GM12878 (cell line): ENCODE measurements around the gene CLNS1A. TPM values are rescaled to one million over a fixed set of nuclear protein-coding genes. Genes with fewer than 3 reads are reported as not detected.

Experiments used
- ATAC-seq: fragments of 200-7000 bp; cut with Tn5 transposase; 3 replicates; pipeline ENCODE4 v1.9.1; 2020; ENCODE audit warnings: mild to moderate bottlenecking, moderate library complexity
- BruUV-seq: library from RNA; stranded (reverse); fragments of 400-500 nt; replicated peaks from 2 replicates; lab custom pipeline; 2021; lab: Mats Ljungman, UMichigan
- CTCF ChIA-PET: fragments of 300-600 bp; sonication (Branson Sonifier 250); formaldehyde crosslinking; extraction: SDS; loops from one replicate; lab custom pipeline; 2021; ENCODE audit warnings: inconsistent platforms; lab: Yijun Ruan, JAX
- POLR2A ChIA-PET: fragments of 350-600 bp; formaldehyde crosslinking; extraction: SDS; loops from one replicate; lab custom pipeline; 2021; ENCODE audit warnings: inconsistent platforms; lab: Charles Lee
- RAD21 ChIA-PET: fragments of 300-600 bp; sonication (Branson Sonifier 250); formaldehyde crosslinking; loops from one replicate; lab custom pipeline; 2023; ENCODE audit warnings: antibody characterized with exemption; ENCODE audit not compliant: unreplicated experiment; lab: Charles Lee
- SMC1A ChIA-PET: fragments of 300-600 bp; sonication (Branson Sonifier 250); formaldehyde crosslinking; loops from one replicate; lab custom pipeline; 2023; ENCODE audit not compliant: unreplicated experiment, uncharacterized antibody; lab: Charles Lee
- DNase-seq: peaks from one replicate; pipeline ENCODE4 v3.0.0-alpha.2; 2011; ENCODE audit warnings: low read depth, low spot score
- FAIRE-seq: peaks from 3 replicates; lab custom pipeline; 2011; peaks lifted over from hg19 to GRCh38; lab: Jason Lieb, UNC
- H2AFZ ChIP-seq: 2 replicates; pipeline ENCODE4 v1.6.0; 2011; ENCODE audit warnings: low read depth, low read length, control low read depth; ENCODE audit not compliant: control insufficient read depth
- H3K27ac ChIP-seq: 2 replicates; pipeline ENCODE4 v1.5.1; 2011; ENCODE audit warnings: control low read depth; ENCODE audit not compliant: control insufficient read depth, insufficient read depth
- H3K27me3 ChIP-seq, 2 experiments: replicated peaks in 1 of 2; 2 replicates each; pipeline versions ENCODE4 v1.6.0 to v1.6.1; 2011; ENCODE audit warnings: low read length in 1 of 2; ENCODE audit not compliant: control insufficient read depth in 2 of 2, insufficient read depth in 2 of 2
- H3K36me3 ChIP-seq, 2 experiments: 2 replicates each; pipeline ENCODE4 v1.5.1; 2011; ENCODE audit warnings: low read length in 1 of 2; ENCODE audit not compliant: control insufficient read depth in 2 of 2, insufficient read depth in 2 of 2
- H3K4me1 ChIP-seq: 2 replicates; pipeline ENCODE4 v1.6.1; 2011; ENCODE audit warnings: mild to moderate bottlenecking, low read length, moderate library complexity, mixed read lengths; ENCODE audit not compliant: control insufficient read depth, insufficient read depth
- H3K4me2 ChIP-seq: 2 replicates; pipeline ENCODE4 v1.6.0; 2011; ENCODE audit warnings: control low read depth; ENCODE audit not compliant: control insufficient read depth, insufficient read depth
- H3K4me3 ChIP-seq: fragments of 200-600 bp; sonication (generic); 2 replicates; pipeline ENCODE4 v1.5.1; 2016
- H3K79me2 ChIP-seq: 2 replicates; pipeline ENCODE4 v1.6.0; 2011; ENCODE audit warnings: low read length; ENCODE audit not compliant: control insufficient read depth, insufficient read depth
- H3K9ac ChIP-seq: 2 replicates; pipeline ENCODE4 v1.8.0; 2011; ENCODE audit warnings: low read length, control low read depth, mixed read lengths; ENCODE audit not compliant: control insufficient read depth, insufficient read depth
- H3K9me3 ChIP-seq: replicated peaks from 3 replicates; pipeline ENCODE4 v1.5.1; 2011; ENCODE audit warnings: mild to moderate bottlenecking, low read length; ENCODE audit not compliant: control insufficient read depth, insufficient read depth
- H4K20me1 ChIP-seq: 2 replicates; pipeline ENCODE4 v1.6.0; 2011; ENCODE audit not compliant: control insufficient read depth, insufficient read depth
- ATF7 ChIP-seq: fragments of 450-650 bp; IDR thresholded peaks from 2 replicates; pipeline ENCODE4 v1.6.1; 2016; ENCODE audit warnings: low read depth, mild to moderate bottlenecking
- BMI1 ChIP-seq: fragments of 450-650 bp; IDR thresholded peaks from 2 replicates; pipeline ENCODE4 v1.6.1; 2016; ENCODE audit warnings: mild to moderate bottlenecking, moderate library complexity, borderline replicate concordance
- HDAC2 ChIP-seq: fragments of 200-600 bp; sonication (generic); IDR thresholded peaks from 2 replicates; pipeline ENCODE4 v1.6.1; 2017
- MTA3 ChIP-seq: IDR thresholded peaks from 2 replicates; pipeline ENCODE4 v1.6.1; 2012; ENCODE audit warnings: low read length, inconsistent platforms, borderline replicate concordance
- RAD51 ChIP-seq: fragments of 450-650 bp; IDR thresholded peaks from 2 replicates; pipeline ENCODE4 v1.6.1; 2016; ENCODE audit warnings: moderate library complexity, mild to moderate bottlenecking, inconsistent platforms
- SP1 ChIP-seq: IDR thresholded peaks from one replicate; pipeline ENCODE4 v1.6.1; 2011; ENCODE audit warnings: low read depth, low read length
- STAT3 ChIP-seq: IDR thresholded peaks from 2 replicates; pipeline ENCODE4 v1.6.1; 2011; ENCODE audit warnings: low read depth, low read length, improper control_type of control experiment
- SUPT20H ChIP-seq: IDR thresholded peaks from 2 replicates; pipeline ENCODE4 v1.6.1; 2011; ENCODE audit warnings: low read depth, mild to moderate bottlenecking, low read length, moderate library complexity, borderline replicate concordance; ENCODE audit not compliant: control insufficient read depth
- TCF3 ChIP-seq: IDR thresholded peaks from 2 replicates; pipeline ENCODE4 v1.6.1; 2012; ENCODE audit warnings: low read depth, mild to moderate bottlenecking, low read length, borderline replicate concordance; ENCODE audit not compliant: insufficient read depth
- ZSCAN29 ChIP-seq: fragments of 450-650 bp; IDR thresholded peaks from 2 replicates; pipeline ENCODE4 v1.6.1; 2017; ENCODE audit warnings: mild to moderate bottlenecking, moderate library complexity
- WGBS: methylation state at CpG from one replicate; pipeline ENCODE4 v1.1.6; 2016; ENCODE audit warnings: low lambda C conversion rate; ENCODE audit not compliant: insufficient replicate concordance, insufficient coverage; ENCODE audit errors: missing lambda C conversion rate; 5-methylcytosine and 5-hydroxymethylcytosine counted together
- in situ Hi-C: fragments of 300-500 bp; cut with MboI; formaldehyde crosslinking; loops from 9 replicates; pipeline ENCODE4 v1.14.3; 2018; ENCODE audit warnings: mixed read lengths
- intact Hi-C: fragments of 100-400 bp; cut with micrococcal nuclease; formaldehyde crosslinking; loops from one replicate; pipeline ENCODE4 v1.14.2; 2022; ENCODE audit not compliant: unreplicated experiment
- polyA plus RNA-seq, 11 experiments: library from polyadenylated mRNA; depleted of rRNA in 4 of 11; unstranded in 6 of 11; stranded (reverse) in 5 of 11; fragments of >200 nt; fragmentation: Nextera tagmentation in 4 of 11; fragmentation: Illumina TruSeq in 1 of 11; extraction: Ambion mirVana in 4 of 11; extraction: Trizol in 1 of 11; gene quantifications; 1 replicate in 1 of 11; 2 replicates in 10 of 11; pipeline versions ENCODE4 v1.2.1 to v1.2.3, GENCODE V29; 2011 to 2016; ENCODE audit warnings: inconsistent platforms in 2 of 11, missing spikeins in 2 of 11, low read depth in 1 of 11
- total RNA-seq, 4 experiments: library from RNA; depleted of rRNA in 3 of 4; stranded (reverse); fragments of >200 nt in 3 of 4; fragmentation: Illumina TruSeq in 1 of 4; extraction: Trizol in 1 of 4; gene quantifications; 2 replicates each; pipeline versions ENCODE4 v1.2.1 to v1.2.3, GENCODE V29; 2013 to 2021
- TF ChIP-seq, protein P1 (sequence below): IDR thresholded peaks from 2 replicates; pipeline ENCODE4 v1.6.1; 2012; ENCODE audit warnings: low read depth, low read length, improper control_type of control experiment

Gene CLNS1A
- total and polyA plus RNA-seq, 10 of the 15 experiments (the other 5 are each of a cell fraction or from before 2014, with no cell fraction given): 74.1 to 247 (median 167) TPM

DNA sequence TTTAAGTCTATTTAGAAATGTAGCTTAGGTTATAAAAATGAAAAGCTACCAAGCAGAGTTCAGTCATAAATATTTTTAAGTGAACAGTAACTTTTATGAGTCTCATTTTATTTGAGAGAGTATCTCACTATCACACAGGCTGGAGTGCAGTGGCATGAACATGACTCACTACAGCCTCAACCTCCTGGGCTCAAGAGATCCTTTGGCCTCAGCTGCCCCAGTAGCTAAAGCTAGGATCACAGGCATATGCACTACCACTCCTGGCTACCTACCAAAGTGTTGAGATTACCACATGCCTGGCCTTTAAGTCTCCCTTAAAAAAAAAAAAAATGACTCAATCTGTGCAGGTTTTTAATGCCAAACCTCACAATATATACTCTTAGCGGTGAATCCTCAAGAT is 34.7 kb upstream of the CLNS1A start:
- CTCF ChIA-PET: interaction anchor here (0.9 kb wide), 1 partner anchor 33 kb away, joined by 3 read pairs; no protein-coding TSS in a partner anchor
- 100% methylated on average over 1 of the region's 1 CpG for WGBS
- ATAC-seq: no peak

More for the DNA sequence above, 34.7 kb upstream of the CLNS1A start:
- ChIA-PET POLR2A (interaction anchor here (0.7 kb wide), 1 partner anchor 17 kb away, joined by 3 read pairs; no protein-coding TSS in a partner anchor), RAD21 (no interaction called here), SMC1A (interaction anchor here (0.6 kb wide), 1 partner anchor 19 kb away, joined by 3 read pairs; no protein-coding TSS in a partner anchor)
- in situ Hi-C loops (no loop called here), intact Hi-C loops (no loop called here)
- Histone ChIP-seq H2AFZ (no peak overlapping the region), H3K9me3 (no peaks in the 10 kb centered on the region), H3K27me3 (no peaks in the 10 kb centered on the region), H3K36me3 (peaks cover 3 to 14% of the 10 kb centered on the region in 2 experiments; a peak in 3 of 4 replicates), H3K4me1 (no peaks in the 10 kb centered on the region), H4K20me1 (no peaks in the 10 kb centered on the region), H3K9ac (no peak overlapping the region), H3K79me2 (no peaks in the 10 kb centered on the region), H3K27ac (no peak overlapping the region), H3K4me2 (no peak overlapping the region), H3K4me3 (no peak overlapping the region)
- DNase-seq (no peak), FAIRE-seq (no peak)
- no TSS peak for BruUV-seq
- TF ChIP-seq MTA3: no peak
- TF ChIP-seq RAD51: no peak
- no peak for TF ChIP-seq STAT3
- TF ChIP-seq, protein P1, sequence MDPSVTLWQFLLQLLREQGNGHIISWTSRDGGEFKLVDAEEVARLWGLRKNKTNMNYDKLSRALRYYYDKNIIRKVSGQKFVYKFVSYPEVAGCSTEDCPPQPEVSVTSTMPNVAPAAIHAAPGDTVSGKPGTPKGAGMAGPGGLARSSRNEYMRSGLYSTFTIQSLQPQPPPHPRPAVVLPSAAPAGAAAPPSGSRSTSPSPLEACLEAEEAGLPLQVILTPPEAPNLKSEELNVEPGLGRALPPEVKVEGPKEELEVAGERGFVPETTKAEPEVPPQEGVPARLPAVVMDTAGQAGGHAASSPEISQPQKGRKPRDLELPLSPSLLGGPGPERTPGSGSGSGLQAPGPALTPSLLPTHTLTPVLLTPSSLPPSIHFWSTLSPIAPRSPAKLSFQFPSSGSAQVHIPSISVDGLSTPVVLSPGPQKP: no peak
- TF ChIP-seq HDAC2: no peak
- TF ChIP-seq BMI1: no peak
- no peak for TF ChIP-seq ATF7
- TF ChIP-seq SP1: no peak
- no peak for TF ChIP-seq TCF3
- TF ChIP-seq SUPT20H: no peak
- no peak for TF ChIP-seq ZSCAN29
